Measurements from ENCODE around the gene SOCS4. TPM values are rescaled to one million over a fixed set of nuclear protein-coding genes. Genes with fewer than 3 reads are reported as not detected.

The SOCS4 gene
- total RNA-seq = 10.3 and 15.8 TPM in 2 replicates

DNA sequence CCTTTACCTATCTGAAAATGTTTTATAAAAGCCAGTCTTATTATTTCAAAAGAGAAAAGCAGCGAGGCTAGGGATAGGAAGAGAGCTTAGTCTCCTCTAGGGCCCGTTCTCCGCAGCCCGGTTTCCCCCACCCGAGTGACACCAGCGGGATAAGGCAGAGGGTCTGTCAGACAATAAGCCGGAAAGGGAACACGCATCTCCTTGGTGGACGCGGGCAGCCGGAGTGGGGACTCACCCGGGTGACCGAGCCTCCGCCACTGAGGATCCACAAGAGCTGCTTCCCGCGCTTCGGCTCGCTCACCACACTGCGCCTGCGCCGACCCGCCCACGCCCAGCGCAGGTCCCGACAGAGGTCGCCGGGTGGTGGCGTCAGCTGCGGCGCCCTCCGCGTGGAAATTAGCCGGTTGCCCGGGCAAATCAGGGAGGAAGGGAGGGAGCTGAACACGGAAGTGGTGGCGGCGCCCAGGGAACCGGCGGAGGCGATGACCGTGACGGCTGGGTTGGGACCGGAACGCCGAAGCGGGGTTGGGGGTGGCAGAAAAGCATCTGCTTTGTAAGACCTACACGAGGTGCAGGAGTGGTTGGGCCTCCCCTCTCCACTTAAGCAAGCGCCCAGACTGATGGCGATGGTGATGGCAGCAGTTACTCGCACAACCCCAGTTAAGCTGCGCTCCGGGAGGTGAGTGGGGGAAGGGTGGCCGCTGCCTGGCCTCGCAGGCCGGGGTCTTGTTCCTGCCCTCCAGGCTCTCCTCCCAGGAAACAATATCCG, at the start of gene SOCS4, which contains the start of gene WDHD1:
Gene SOCS4, plus strand, starts transcription at position 444 of the 769 bp plus-strand sequence. CDS start 15,806 bp downstream, outside the sequence.
Gene WDHD1, minus strand, starts transcription at position 307 of the 769 bp plus-strand sequence. CDS start 312 bp downstream, outside the sequence.

GRCh38 chr14:55051423-55052268, 24.6 kb downstream of the SOCS4 start, which contains the start of gene MAPK1IP1L:
Gene MAPK1IP1L (plus strand): TSS chr14:55051647. CDS start chr14:55061684, 10,037 bp downstream.

Other genes with a start within 250 kb of the SOCS4 start
- gene GCH1, start 124.4 kb upstream of the SOCS4 start, total RNA-seq = 0.73 and 1.2 TPM in 2 replicates
- 14.3 and 22.9 TPM in 2 replicates for gene WDHD1, start 137 bp upstream of the SOCS4 start, total RNA-seq
- gene MAPK1IP1L, start 24.4 kb downstream of the SOCS4 start, total RNA-seq = 44.4 and 47.8 TPM in 2 replicates
- 256 and 292 TPM in 2 replicates for gene LGALS3, start 102.0 kb downstream of the SOCS4 start, total RNA-seq
- 33.8 and 44.4 TPM in 2 replicates for gene DLGAP5, start 164.3 kb downstream of the SOCS4 start, total RNA-seq
- gene FBXO34, start 244.2 kb downstream of the SOCS4 start, total RNA-seq = 15.4 and 21.7 TPM in 2 replicates

Measured in subcutaneous preadipocyte (primary cell).